ENCODE data around the gene LMAN2.
A peak's percentile ranks its signal among the peaks of the same experiment; 100 is the strongest.

LMAN2 gene

GRCh38 chr5:177351392-177352329, at the start of gene LMAN2:
LMAN2 (minus strand) TSS chr5:177351668; CDS start chr5:177351647, 21 bp downstream.
- peak; percentile 94 for DNase-seq (ENCODE audit: low spot score)

DNA sequence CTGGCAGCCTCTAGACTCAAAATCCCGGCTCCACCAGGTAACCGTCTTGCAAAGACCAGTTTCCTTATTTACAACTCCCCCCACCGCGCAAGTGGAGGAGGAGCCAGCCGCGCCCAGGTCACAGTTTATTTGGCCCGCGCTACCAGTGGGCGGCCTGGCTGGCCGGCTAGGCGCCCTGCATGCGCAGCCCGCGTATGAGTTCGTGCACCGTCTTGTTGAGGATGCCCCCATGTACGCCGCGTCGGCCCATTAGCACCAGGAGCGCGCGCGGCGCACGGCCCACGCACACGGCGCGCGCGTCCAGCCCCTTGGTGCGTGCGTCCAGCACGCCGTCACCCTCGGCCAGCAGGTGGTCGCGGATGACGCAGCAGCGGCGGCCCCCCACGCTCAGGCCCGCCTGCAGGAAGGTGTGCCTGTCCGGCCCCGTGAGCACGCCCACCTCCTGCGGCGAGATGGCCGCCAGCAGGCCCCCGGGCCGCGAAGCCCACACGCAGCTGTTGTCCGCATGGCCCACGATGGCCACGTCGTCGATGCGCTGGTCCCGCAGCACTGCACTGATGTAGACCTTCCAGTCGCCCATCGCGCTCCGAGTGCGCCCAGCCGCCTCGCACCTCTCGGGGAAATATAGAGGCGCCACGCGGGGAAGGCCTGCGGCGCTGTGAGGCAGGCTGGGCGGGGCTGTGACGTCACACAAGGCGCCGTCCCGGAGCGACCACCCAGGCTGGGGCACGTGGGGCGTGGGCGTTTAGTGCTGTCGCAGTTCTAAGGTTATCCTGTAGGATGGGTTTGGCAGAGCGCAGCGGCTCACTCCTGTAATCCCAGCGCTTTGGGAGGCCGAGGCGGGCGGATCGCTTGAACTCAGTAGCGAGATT, 48.8 kb upstream of the LMAN2 start, which contains the start of gene PFN3:
Gene PFN3 (minus strand): TSS at position 665 of the 872 bp plus-strand sequence. CDS start 85 bp downstream, at position 580.
- no peak for DNase-seq (ENCODE audit: low spot score)

DNA sequence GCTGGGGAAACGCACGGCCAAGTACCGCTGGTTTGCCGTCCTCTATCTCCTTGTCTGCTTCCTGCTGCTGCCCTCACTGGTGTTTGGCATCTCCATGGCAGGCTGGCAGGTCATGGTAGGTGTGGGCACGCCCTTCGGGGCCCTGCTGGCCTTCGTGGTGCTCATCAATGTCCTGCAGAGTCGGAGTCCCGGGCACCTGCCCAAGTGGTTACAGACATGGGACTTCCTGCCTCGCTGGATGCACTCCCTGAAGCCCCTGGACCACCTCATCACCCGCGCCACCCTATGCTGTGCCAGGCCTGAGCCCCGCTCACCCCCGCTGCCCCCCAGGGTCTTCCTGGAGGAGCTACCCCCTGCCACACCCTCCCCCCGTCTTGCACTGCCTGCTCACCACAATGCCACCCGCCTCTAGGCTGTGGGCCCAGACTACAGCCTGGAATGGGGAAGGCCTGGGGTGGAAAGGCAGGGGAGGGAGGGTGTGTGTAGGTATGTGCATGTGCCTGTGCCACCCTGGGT, 46.5 kb upstream of the LMAN2 start:
- no peak for DNase-seq (ENCODE audit: low spot score)

DNA sequence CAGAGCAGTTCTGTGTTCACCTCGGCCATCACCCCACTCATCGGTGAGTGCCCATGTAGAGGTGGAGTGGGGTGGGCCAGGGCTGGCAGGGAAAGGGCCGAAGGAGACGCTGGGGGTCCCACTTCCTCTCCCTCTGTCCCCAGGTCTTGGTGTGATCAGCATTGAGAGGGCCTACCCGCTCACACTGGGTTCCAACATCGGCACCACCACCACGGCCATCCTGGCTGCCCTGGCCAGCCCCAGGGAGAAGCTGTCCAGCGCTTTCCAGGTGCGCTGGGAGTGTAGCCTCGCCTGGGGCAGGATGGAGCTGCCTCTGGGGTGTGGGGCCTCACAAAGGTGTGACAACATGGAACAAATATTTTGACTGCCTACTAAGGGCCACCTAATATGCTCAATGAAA, 45.3 kb upstream of the LMAN2 start:
- no peak for DNase-seq (ENCODE audit: low spot score)

GRCh38 chr5:177396078-177396477, 44.6 kb upstream of the LMAN2 start:
- DNase-seq (ENCODE audit: low spot score) = no peak

DNA sequence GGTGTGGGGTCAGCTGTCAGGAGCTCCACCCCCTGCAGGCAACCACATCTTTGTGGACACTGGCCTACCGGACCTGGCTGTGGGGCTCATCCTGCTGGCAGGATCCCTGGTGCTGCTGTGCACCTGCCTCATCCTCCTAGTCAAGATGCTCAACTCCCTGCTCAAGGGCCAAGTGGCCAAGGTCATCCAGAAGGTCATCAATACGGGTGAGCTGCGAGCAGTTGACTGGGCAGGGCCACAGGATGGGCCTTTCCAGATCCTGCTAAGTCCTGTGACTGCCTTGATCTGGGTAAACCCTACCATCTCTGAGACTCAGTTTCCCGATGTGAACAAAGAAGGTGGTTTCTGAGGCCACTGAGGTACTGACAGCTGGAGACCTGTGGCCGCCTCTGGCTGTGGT, 42.5 kb upstream of the LMAN2 start:
- no peak for DNase-seq (ENCODE audit: low spot score)

DNA sequence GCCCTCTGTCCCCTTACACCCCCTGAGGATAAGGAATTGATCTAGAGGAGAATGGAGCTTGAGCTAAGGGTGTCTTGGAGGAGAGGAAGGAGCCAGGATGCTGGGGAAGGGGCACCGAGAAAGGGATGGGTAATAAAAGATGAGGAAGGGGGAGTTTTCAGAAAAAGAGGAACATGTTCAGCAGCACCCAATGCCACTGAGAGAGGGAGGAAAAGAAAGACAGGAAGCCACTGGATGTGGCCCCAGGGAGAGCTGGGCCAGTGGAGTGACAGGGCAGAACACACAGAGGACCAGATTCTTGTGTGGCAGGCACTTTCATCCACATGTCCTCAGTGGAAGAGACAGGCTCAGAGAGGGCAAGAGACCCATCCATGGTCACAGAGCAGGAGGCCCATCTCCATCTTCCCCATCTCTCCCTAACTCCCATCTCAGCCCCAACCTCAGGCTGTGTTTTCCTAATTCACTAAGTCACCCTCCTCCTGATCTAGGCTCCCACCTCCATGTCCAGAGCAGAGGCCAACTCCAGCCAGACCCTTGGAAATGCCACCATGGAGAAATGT, 41.8 kb upstream of the LMAN2 start:
- DNase-seq (ENCODE audit: low spot score) = no peak

- DNase-seq (ENCODE audit: low spot score) = no peak
Measured at GRCh38 chr5:177392765-177393164, 41.3 kb upstream of the LMAN2 start.

DNA sequence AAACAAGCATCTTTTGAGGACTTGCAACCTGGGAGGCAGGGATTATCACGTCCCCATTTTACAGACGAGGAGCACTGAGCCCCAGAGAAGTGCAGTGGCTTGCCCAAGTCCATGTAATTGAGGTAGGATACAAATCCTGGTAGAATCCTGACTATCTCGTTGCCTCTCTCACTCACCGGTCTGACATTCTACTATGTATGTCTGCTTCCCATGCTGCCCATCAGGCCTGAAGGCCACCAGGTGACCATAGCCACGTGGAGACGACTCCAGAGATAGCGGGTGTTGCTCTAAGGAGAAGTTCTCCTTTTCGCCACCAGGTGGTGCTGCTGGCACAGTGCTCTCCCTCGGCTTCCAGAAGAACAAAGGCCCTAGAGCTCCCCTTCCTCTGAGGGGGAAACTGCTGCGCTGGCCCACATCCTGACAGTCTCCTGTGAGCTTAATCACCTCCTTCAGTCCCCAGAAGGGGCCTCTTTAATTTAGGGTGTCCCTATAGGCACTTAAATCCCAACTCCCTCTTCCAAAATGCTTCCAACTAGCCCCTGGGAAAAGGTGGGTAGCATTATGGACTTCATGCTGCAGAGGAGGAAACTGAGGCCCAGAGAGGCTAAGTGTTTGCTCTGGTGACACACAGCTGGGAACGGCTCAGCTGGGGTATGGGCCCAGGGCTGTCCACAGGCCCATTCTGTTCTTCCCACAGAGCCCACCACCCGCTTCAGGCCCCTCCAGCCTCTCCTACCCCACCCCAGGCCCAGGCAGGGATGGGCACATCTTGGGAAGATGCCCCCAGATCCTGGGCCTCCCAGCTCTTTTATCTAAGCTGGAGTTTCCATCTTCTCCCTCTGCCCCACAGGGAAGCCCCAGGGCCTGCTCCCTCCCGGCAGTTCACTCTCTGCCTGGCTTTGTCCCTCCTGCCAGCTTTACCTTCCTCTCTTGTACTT, 39.2 kb upstream of the LMAN2 start:
- DNase-seq (ENCODE audit: low spot score) = peak; percentile 86

DNA sequence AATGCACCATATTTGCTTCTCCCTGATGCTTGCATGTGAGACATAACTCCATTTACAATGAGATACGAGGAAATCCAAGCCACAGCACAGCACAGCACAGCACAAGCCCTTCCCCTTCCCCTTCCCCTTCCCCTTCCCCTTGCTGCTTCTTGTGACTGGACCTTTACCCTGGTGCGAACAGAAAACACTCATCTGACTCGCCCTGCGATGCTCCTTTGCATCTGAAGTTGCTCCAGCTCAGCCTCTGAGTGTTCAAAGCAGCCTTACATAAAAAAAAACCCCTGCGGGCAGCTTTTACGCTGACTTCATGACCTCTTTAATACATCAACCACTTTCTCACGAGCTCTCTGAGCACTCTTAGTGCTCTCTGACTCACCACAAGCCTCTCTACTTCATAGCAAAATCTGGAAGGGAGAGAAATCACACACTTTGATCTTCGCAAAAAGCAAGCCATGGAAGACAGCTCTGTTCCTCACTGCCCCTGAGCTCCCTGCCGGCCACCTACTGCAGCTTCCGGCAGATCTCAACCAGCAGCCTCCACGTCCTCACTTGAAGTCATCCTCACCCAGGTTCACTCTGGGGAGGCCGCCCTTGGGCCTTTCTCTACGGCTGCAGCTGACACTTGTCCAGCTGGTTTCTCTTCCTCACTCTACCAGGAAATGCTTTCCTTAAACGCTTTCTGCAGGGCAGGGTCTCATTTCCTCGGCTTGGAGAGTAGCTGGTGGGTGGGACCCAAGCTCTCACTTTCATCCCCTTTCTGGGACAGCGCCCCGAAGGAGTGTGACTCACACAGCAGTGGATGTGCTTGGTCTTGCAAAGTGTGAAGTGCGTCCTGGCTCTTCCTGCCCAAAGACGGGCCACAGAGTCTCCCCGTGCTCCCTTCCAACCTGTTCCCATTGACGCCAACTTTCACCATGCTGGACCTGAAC, 38.0 kb upstream of the LMAN2 start:
- no peak for DNase-seq (ENCODE audit: low spot score)

GRCh38 chr5:177388521-177389052, 37.1 kb upstream of the LMAN2 start:
- no peak for DNase-seq (ENCODE audit: low spot score)

GRCh38 chr5:177387405-177387804, 35.9 kb upstream of the LMAN2 start:
- no peak for DNase-seq (ENCODE audit: low spot score)

- DNase-seq (ENCODE audit: low spot score) = no peak
Measured at GRCh38 chr5:177386542-177386941, 35.1 kb upstream of the LMAN2 start.

DNA sequence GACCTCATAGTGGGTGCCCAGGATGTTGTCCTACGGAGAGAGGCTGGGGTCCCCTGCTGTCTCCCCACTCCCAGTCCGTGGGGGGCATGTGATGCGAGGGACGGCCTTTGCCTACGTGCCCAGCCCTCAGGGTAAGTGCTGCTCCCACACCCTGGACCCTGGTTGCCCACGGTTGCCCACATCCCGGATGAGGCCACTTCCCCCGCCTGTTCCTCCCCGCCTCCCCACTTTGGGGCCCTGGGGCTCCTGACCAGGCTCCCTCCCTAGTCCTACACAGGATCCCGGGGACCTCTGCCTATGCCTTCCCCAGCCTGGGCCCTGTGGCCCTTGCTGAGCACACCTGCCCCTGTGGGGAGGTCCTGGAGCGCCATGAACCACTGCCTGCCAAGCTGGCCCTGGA, 34.3 kb upstream of the LMAN2 start:
- no peak for DNase-seq (ENCODE audit: low spot score)

DNA sequence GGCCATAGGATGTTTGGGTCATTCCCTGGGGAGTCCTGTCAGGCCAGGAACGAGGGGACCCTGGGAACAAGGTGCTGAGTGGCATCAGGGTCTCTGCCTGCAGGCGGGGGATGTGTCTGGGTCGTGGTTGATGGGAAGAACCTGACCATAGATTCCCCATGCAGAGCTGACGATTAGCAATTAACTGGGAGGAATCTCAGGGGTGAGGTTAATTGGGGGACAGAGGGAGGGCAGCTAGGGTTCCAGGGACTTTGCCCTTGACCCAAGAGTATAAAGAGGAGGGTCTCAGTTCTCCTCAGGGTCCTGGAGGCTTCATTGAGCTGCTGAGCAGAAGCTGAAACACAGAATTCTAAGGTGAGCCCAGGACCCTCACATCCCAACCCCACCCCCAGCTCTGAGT, 32.7 kb upstream of the LMAN2 start, which contains the start of gene SLC34A1:
Gene SLC34A1 (plus strand): TSS at position 301 of the 400 bp plus-strand sequence. CDS start 1,308 bp downstream, outside the sequence.
- no peak for DNase-seq (ENCODE audit: low spot score)

GRCh38 chr5:177383181-177383580, 31.7 kb upstream of the LMAN2 start:
- no peak for DNase-seq (ENCODE audit: low spot score)

DNA sequence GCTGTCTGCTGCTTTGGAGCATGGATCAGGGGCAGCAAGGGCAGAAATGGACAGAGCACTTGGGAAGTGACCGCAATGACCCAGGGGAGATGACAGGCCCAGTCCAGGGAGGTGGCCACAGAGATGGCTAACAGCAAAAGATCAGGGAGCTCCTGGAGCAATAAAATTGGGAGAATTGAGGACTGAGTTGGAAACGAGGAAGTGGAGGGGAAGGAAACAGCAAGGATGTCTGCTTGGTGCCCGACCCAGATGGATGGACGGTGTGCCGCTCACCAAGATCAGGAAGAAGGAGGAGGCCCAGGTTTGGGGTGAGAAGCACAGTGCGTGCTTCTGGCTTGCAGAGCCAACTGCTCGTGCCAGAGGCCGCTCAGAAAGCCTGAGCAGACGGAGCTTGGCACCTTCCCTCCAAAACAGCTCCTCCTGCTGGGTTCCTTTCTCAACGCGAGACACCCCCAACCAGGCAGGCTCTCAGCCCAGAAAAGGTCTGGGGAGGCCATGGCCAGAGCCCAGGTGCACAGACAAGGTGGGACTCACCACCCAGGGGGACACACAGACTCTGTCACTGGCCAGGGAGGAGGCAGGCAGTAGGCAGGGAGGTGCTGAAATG, 31.1 kb upstream of the LMAN2 start:
- DNase-seq (ENCODE audit: low spot score) = no peak

GRCh38 chr5:177380805-177381126, 29.3 kb upstream of the LMAN2 start:
- DNase-seq (ENCODE audit: low spot score) = no peak
